PC-9 (cell line): ENCODE measurements around the gene ACAD10. TPM values are rescaled to one million over a fixed set of nuclear protein-coding genes. Genes with fewer than 3 reads are reported as not detected.

Source experiments
- BruUV-seq: library from RNA; stranded (reverse); fragments of 400-500 nt; replicated peaks from 2 replicates; lab custom pipeline; 2021; lab: Mats Ljungman, UMichigan
- CTCF ChIA-PET: fragments of 300-600 bp; sonication (Branson Sonifier 250); formaldehyde crosslinking; loops from one replicate; lab custom pipeline; 2022; ENCODE audit warnings: antibody characterized with exemption; lab: Charles Lee
- POLR2A ChIA-PET: fragments of 300-600 bp; sonication (Branson Sonifier 250); formaldehyde crosslinking; loops from one replicate; lab custom pipeline; 2022; ENCODE audit warnings: antibody characterized with exemption; ENCODE audit not compliant: unreplicated experiment; lab: Charles Lee
- DNase-seq, 2 experiments: peaks; one replicate each; pipeline versions ENCODE4 v3.0.0 to v3.0.0-alpha.2; 2015 to 2022; ENCODE audit warnings: mixed read lengths in 1 of 2
- H2AFZ ChIP-seq: fragments of 200-600 bp; sonication (generic); 2 replicates; pipeline ENCODE4 v1.8.1; 2017; ENCODE audit warnings: antibody characterized with exemption
- H3F3A ChIP-seq: fragments of 200-600 bp; sonication (generic); 2 replicates; pipeline ENCODE4 v1.8.1; 2017; ENCODE audit warnings: antibody characterized with exemption, mild to moderate bottlenecking, low read depth; ENCODE audit not compliant: insufficient read depth
- H3K27ac ChIP-seq: fragments of 200-600 bp; sonication (generic); 2 replicates; pipeline ENCODE4 v1.6.1; 2016; ENCODE audit warnings: mixed run types
- H3K27me3 ChIP-seq: fragments of 200-600 bp; sonication (generic); 2 replicates; pipeline ENCODE4 v1.6.1; 2016; ENCODE audit warnings: low read depth, mixed run types; ENCODE audit not compliant: insufficient read depth
- H3K36me3 ChIP-seq: fragments of 200-600 bp; sonication (generic); 2 replicates; pipeline ENCODE4 v1.6.1; 2016; ENCODE audit warnings: low read depth, mixed run types
- H3K4me1 ChIP-seq: fragments of 200-600 bp; sonication (generic); replicated peaks from 2 replicates; pipeline ENCODE4 v1.6.1; 2016; ENCODE audit warnings: mixed run types; ENCODE audit not compliant: insufficient read depth
- H3K4me2 ChIP-seq: fragments of 200-600 bp; sonication (generic); 2 replicates; pipeline ENCODE4 v1.6.1; 2017; ENCODE audit warnings: mixed run types
- H3K4me3 ChIP-seq: fragments of 200-600 bp; sonication (generic); 2 replicates; pipeline ENCODE4 v1.6.1; 2016; ENCODE audit warnings: mixed run types
- H3K79me2 ChIP-seq: fragments of 200-600 bp; sonication (generic); 2 replicates; pipeline ENCODE4 v1.6.1; 2017; ENCODE audit warnings: low read depth, mixed run types
- H3K9me2 ChIP-seq: fragments of 200-600 bp; sonication (generic); 2 replicates; pipeline ENCODE4 v1.8.1; 2017; ENCODE audit warnings: mild to moderate bottlenecking; ENCODE audit not compliant: insufficient read depth
- H3K9me3 ChIP-seq: fragments of 200-600 bp; sonication (generic); 2 replicates; pipeline ENCODE4 v1.8.1; 2016; ENCODE audit warnings: low read depth; ENCODE audit not compliant: insufficient read depth
- H4K20me1 ChIP-seq: fragments of 200-600 bp; sonication (generic); 2 replicates; pipeline ENCODE4 v1.8.1; 2017; ENCODE audit not compliant: insufficient read depth
- EZH2 ChIP-seq: fragments of 200-600 bp; sonication (generic); IDR thresholded peaks from 2 replicates; pipeline ENCODE4 v1.8.0; 2017; ENCODE audit warnings: antibody characterized with exemption, low read depth
- intact Hi-C: fragments of 100-400 bp; cut with micrococcal nuclease; formaldehyde crosslinking; loops from one replicate; pipeline ENCODE4 v1.10.0; 2022; ENCODE audit not compliant: unreplicated experiment
- total RNA-seq: library from RNA; stranded (reverse); gene quantifications from 2 replicates; pipeline ENCODE4 v1.2.3, GENCODE V29; 2021
- TF ChIP-seq, protein P1 (sequence below): fragments of 200-600 bp; sonication (generic); conservative IDR thresholded peaks from 2 replicates; pipeline ENCODE4 v1.6.1; 2017; ENCODE audit warnings: mixed run types, antibody characterized with exemption, mild to moderate bottlenecking, moderate library complexity

The ACAD10 gene
- total RNA-seq, 1 experiment from 2014 or later, result 30.3 TPM

DNA sequence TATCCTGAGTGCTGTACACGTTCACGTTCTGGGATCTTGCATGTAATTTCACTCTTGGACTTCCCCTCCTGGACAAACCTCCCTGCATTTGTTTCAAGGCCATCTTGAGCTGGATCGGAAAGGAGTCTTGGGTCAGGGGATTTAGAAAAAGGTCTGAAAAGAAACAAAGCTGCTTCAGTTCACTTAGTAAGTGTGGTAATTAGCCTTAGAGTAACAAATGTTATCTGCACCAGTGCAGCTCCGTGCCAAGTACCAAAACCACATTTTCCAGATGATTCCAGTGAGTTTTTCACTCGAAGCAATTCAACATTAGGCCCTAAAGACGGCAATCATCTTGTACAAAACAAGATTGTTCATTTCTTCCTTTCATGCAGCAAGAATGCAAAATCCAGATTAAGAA is 47.3 kb upstream of the ACAD10 start:
- Histone ChIP-seq H3K4me1 (peaks cover 14% of the 10 kb centered on the region), H3K9me2 (no peaks in the 10 kb centered on the region), H3K79me2 (no peaks in the 10 kb centered on the region), H3F3A (peaks cover 11% of the 10 kb centered on the region; the same call in 1 of the 2 replicates), H3K27ac (no peak overlapping the region), H2AFZ (no peak overlapping the region), H3K4me2 (no peak overlapping the region), H3K36me3 (peaks cover 17% of the 10 kb centered on the region; the same call in 1 of the 2 replicates), H3K27me3 (no peaks in the 10 kb centered on the region), H4K20me1 (no peaks in the 10 kb centered on the region; the same call in 1 of the 2 replicates), H3K4me3 (no peak overlapping the region), H3K9me3 (no peaks in the 10 kb centered on the region)
- POLR2A ChIA-PET, result no interaction called here
- no peak for DNase-seq
- CTCF ChIA-PET, result no interaction called here
- intact Hi-C loops, result no loop called here
- TF ChIP-seq, protein P1, sequence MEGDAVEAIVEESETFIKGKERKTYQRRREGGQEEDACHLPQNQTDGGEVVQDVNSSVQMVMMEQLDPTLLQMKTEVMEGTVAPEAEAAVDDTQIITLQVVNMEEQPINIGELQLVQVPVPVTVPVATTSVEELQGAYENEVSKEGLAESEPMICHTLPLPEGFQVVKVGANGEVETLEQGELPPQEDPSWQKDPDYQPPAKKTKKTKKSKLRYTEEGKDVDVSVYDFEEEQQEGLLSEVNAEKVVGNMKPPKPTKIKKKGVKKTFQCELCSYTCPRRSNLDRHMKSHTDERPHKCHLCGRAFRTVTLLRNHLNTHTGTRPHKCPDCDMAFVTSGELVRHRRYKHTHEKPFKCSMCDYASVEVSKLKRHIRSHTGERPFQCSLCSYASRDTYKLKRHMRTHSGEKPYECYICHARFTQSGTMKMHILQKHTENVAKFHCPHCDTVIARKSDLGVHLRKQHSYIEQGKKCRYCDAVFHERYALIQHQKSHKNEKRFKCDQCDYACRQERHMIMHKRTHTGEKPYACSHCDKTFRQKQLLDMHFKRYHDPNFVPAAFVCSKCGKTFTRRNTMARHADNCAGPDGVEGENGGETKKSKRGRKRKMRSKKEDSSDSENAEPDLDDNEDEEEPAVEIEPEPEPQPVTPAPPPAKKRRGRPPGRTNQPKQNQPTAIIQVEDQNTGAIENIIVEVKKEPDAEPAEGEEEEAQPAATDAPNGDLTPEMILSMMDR, result no peak
- no peak for TF ChIP-seq EZH2
- BruUV-seq, result no TSS peak

DNA sequence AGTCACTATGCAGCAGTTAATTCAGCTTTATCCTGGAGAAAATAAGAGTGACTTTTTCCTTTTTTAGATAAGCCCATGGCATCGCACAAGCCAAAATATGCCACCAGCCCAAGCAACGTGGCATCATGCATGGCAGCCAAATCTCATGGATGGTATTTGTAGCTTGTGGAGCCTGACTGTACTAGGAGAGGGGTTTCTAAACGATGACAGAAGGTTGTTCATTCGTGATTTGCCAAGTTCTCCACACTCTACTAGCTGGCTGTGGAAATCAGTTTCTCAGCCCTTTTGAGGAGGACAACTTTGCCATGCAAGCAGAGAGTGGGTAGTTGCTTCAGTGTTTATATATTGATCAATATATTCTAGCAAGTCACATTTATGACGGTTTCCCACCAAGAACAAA is 45.3 kb upstream of the ACAD10 start:
- ChIA-PET POLR2A (no interaction called here), CTCF (no interaction called here)
- H3K79me2 ChIP-seq, result no peaks in the 10 kb centered on the region
- H4K20me1 ChIP-seq, result no peaks in the 10 kb centered on the region; the same call in 1 of the 2 replicates
- H3K36me3 ChIP-seq, result peaks cover 28% of the 10 kb centered on the region; the same call in 1 of the 2 replicates
- TF ChIP-seq, protein P1, result no peak
- TF ChIP-seq EZH2, result no peak
- H2AFZ ChIP-seq, result no peak overlapping the region
- H3K4me2 ChIP-seq, result no peak overlapping the region
- DNase-seq, result no peak
- no peaks in the 10 kb centered on the region for H3K27me3 ChIP-seq
- H3K4me3 ChIP-seq, result no peak overlapping the region
- H3K27ac ChIP-seq, result no peak overlapping the region
- H3K9me3 ChIP-seq, result no peaks in the 10 kb centered on the region
- intact Hi-C loops, result no loop called here
- H3K9me2 ChIP-seq, result no peaks in the 10 kb centered on the region
- no TSS peak for BruUV-seq
- peaks cover 29% of the 10 kb centered on the region for H3F3A ChIP-seq
- peaks cover 22% of the 10 kb centered on the region for H3K4me1 ChIP-seq

DNA sequence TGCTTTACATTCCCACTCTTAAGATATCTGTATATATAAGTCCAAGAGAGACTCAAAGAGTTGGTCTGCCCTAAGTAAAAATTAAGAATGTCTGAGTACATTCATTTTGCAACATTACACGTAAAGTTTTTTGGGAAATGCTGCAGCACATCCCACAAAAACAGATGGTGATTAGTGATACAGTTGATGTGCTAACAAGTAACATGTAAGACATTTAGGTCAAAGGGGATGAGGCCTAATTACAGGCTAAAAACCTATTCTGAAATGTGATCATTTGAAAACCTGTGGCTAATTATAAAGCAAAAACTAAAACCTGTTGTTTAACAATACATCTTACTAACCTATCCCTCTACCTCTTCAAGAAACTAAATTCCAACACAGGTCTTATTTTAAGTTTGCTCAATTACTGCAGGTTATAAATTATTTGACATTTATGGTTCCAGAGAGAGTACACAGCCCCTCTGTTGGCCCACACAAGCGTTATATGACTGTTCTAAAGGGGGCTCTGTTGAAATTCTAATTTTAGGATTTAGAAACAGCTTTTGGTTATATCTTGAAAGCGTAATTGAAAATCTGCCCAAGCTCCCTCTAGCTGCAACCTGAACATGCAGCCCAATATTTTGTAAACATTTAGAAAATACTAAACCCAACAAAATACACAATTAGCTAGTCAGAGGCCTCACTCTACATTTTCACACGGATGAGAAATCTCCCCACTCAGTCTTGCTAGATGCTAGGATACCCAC is 43.0 kb upstream of the ACAD10 start:
- Histone ChIP-seq H3K36me3 (peaks cover 32% of the 10 kb centered on the region; the same call in 1 of the 2 replicates), H3K4me3 (no peak overlapping the region), H4K20me1 (no peaks in the 10 kb centered on the region; the same call in 1 of the 2 replicates), H3K79me2 (no peaks in the 10 kb centered on the region), H3K27ac (no peak overlapping the region), H3K4me1 (peaks cover 28% of the 10 kb centered on the region), H3K27me3 (no peaks in the 10 kb centered on the region), H3K4me2 (no peak overlapping the region), H3K9me2 (no peaks in the 10 kb centered on the region), H2AFZ (no peak overlapping the region), H3F3A (peaks cover 41% of the 10 kb centered on the region), H3K9me3 (no peaks in the 10 kb centered on the region)
- intact Hi-C loops, result no loop called here
- BruUV-seq, result no TSS peak
- no peak for DNase-seq
- no peak for TF ChIP-seq EZH2
- TF ChIP-seq, protein P1, result no peak
- ChIA-PET CTCF (no interaction called here), POLR2A (interaction anchor here (0.7 kb wide), 1 partner anchor 41 kb away, joined by 5 read pairs; no protein-coding TSS in a partner anchor)
